MM.1S (cell line): Measurements from ENCODE around the gene LINC00305.

Source experiments
- DNase-seq: peaks from one replicate; pipeline ENCODE4 v3.0.0-alpha.2; 2015
- H2AFZ ChIP-seq: fragments of 300-600 bp; sonication (generic); 2 replicates; pipeline ENCODE4 v1.6.0; 2016; ENCODE audit warnings: antibody characterized with exemption, low read length
- H3F3A ChIP-seq: fragments of 300-600 bp; sonication (generic); 2 replicates; pipeline ENCODE4 v1.6.1; 2016; ENCODE audit warnings: mild to moderate bottlenecking, antibody characterized with exemption, low read length, moderate library complexity, mixed read lengths; ENCODE audit not compliant: insufficient read depth
- H3K27ac ChIP-seq: fragments of 300-600 bp; sonication (generic); 2 replicates; pipeline ENCODE4 v1.5.1; 2016; ENCODE audit warnings: mild to moderate bottlenecking, low read length
- H3K27me3 ChIP-seq: fragments of 300-600 bp; sonication (generic); replicated peaks from 2 replicates; pipeline ENCODE4 v1.6.0; 2016; ENCODE audit warnings: low read length; ENCODE audit not compliant: insufficient read depth
- H3K36me3 ChIP-seq: fragments of 300-600 bp; sonication (generic); replicated peaks from 2 replicates; pipeline ENCODE4 v1.6.1; 2016; ENCODE audit warnings: mild to moderate bottlenecking, low read length, mixed read lengths; ENCODE audit not compliant: insufficient read depth
- H3K4me1 ChIP-seq: fragments of 300-600 bp; sonication (generic); 2 replicates; pipeline ENCODE4 v1.6.1; 2016; ENCODE audit warnings: low read length, mixed read lengths
- H3K4me2 ChIP-seq: fragments of 300-600 bp; sonication (generic); 2 replicates; pipeline ENCODE4 v1.6.0; 2016; ENCODE audit warnings: low read depth, low read length
- H3K4me3 ChIP-seq: fragments of 300-600 bp; sonication (generic); 2 replicates; pipeline ENCODE4 v1.5.1; 2016; ENCODE audit warnings: low read length, mixed read lengths
- H3K79me2 ChIP-seq: fragments of 300-600 bp; sonication (generic); 2 replicates; pipeline ENCODE4 v1.6.1; 2016; ENCODE audit warnings: mixed run types, low read length, mixed read lengths
- H3K9ac ChIP-seq: fragments of 300-600 bp; sonication (generic); 2 replicates; pipeline ENCODE4 v1.6.1; 2016; ENCODE audit warnings: low read length, mixed read lengths
- H3K9me2 ChIP-seq: fragments of 300-600 bp; sonication (generic); replicated peaks from 2 replicates; pipeline ENCODE4 v1.6.1; 2016; ENCODE audit warnings: mild to moderate bottlenecking, low read length, mixed read lengths; ENCODE audit not compliant: insufficient read depth
- H3K9me3 ChIP-seq: fragments of 300-600 bp; sonication (generic); replicated peaks from 2 replicates; pipeline ENCODE4 v1.6.1; 2016; ENCODE audit warnings: mild to moderate bottlenecking, low read length, mixed read lengths; ENCODE audit not compliant: insufficient read depth
- H4K20me1 ChIP-seq: fragments of 300-600 bp; sonication (generic); 2 replicates; pipeline ENCODE4 v1.6.1; 2016; ENCODE audit warnings: mild to moderate bottlenecking, low read length, moderate library complexity, mixed read lengths; ENCODE audit not compliant: insufficient read depth
- EZH2 ChIP-seq: fragments of 300-600 bp; sonication (generic); optimal IDR thresholded peaks from 2 replicates; pipeline ENCODE3; 2017; ENCODE audit warnings: low read depth, mild to moderate bottlenecking, antibody characterized with exemption, low read length, mixed read lengths
- EZH2phosphoT487 ChIP-seq: fragments of 300-600 bp; sonication (generic); IDR thresholded peaks from 2 replicates; pipeline ENCODE4 v1.6.1; 2018; ENCODE audit warnings: antibody characterized with exemption, low read length
- TF ChIP-seq, protein P1 (sequence below): fragments of 300-600 bp; sonication (generic); IDR thresholded peaks from 2 replicates; pipeline ENCODE4 v1.5.1; 2016; ENCODE audit warnings: antibody characterized with exemption, low read length, mixed read lengths

LINC00305 gene

GRCh38 chr18:64032312-64032711, 116.6 kb downstream of the LINC00305 start:
- Histone ChIP-seq H3K4me2 (no peak overlapping the region), H3F3A (no peaks in the 10 kb centered on the region), H3K4me3 (no peak overlapping the region), H3K9me3 (no peaks in the 10 kb centered on the region), H3K27me3 (no peaks in the 10 kb centered on the region), H3K9ac (no peak overlapping the region), H3K9me2 (no peaks in the 10 kb centered on the region), H2AFZ (no peak overlapping the region), H3K79me2 (no peaks in the 10 kb centered on the region), H3K36me3 (no peaks in the 10 kb centered on the region), H4K20me1 (no peaks in the 10 kb centered on the region), H3K4me1 (no peaks in the 10 kb centered on the region), H3K27ac (no peak overlapping the region)
- DNase-seq: no peak
- no peak for TF ChIP-seq EZH2phosphoT487
- TF ChIP-seq, protein P1, sequence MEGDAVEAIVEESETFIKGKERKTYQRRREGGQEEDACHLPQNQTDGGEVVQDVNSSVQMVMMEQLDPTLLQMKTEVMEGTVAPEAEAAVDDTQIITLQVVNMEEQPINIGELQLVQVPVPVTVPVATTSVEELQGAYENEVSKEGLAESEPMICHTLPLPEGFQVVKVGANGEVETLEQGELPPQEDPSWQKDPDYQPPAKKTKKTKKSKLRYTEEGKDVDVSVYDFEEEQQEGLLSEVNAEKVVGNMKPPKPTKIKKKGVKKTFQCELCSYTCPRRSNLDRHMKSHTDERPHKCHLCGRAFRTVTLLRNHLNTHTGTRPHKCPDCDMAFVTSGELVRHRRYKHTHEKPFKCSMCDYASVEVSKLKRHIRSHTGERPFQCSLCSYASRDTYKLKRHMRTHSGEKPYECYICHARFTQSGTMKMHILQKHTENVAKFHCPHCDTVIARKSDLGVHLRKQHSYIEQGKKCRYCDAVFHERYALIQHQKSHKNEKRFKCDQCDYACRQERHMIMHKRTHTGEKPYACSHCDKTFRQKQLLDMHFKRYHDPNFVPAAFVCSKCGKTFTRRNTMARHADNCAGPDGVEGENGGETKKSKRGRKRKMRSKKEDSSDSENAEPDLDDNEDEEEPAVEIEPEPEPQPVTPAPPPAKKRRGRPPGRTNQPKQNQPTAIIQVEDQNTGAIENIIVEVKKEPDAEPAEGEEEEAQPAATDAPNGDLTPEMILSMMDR: no peak
- no peak for TF ChIP-seq EZH2

- H3K9me3 ChIP-seq: no peaks in the 10 kb centered on the region
- TF ChIP-seq, protein P1: no peak
- TF ChIP-seq EZH2phosphoT487 (no peak), EZH2 (no peak)
- no peak overlapping the region for H3K27ac ChIP-seq
- DNase-seq: no peak
- H3K4me2 ChIP-seq: no peak overlapping the region
- no peaks in the 10 kb centered on the region for H3F3A ChIP-seq
- H3K27me3 ChIP-seq: no peaks in the 10 kb centered on the region
- no peaks in the 10 kb centered on the region for H3K79me2 ChIP-seq
- no peaks in the 10 kb centered on the region for H4K20me1 ChIP-seq
- no peak overlapping the region for H3K4me3 ChIP-seq
- H2AFZ ChIP-seq: no peak overlapping the region
- H3K4me1 ChIP-seq: no peaks in the 10 kb centered on the region
- H3K36me3 ChIP-seq: no peaks in the 10 kb centered on the region
- H3K9me2 ChIP-seq: no peaks in the 10 kb centered on the region
- H3K9ac ChIP-seq: no peak overlapping the region
Measured at GRCh38 chr18:64031411-64031810, 117.5 kb downstream of the LINC00305 start.
